Right forelimb (tissue), 1 donor: Measurements from ENCODE around the gene UGT1A5.
"Not testable (repeated sequence)": the region's sequence is repeated elsewhere in the genome, so short reads cannot be mapped to it uniquely, and the experiment has no call there.

ENCODE experiments used
- DNase-seq: peaks from one replicate; pipeline ENCODE4 v3.0.0-alpha.2; 2018

Gene UGT1A5

GRCh38 chr2:233698740-233699139, 14.0 kb upstream of the UGT1A5 start:
- no peak for DNase-seq

DNA sequence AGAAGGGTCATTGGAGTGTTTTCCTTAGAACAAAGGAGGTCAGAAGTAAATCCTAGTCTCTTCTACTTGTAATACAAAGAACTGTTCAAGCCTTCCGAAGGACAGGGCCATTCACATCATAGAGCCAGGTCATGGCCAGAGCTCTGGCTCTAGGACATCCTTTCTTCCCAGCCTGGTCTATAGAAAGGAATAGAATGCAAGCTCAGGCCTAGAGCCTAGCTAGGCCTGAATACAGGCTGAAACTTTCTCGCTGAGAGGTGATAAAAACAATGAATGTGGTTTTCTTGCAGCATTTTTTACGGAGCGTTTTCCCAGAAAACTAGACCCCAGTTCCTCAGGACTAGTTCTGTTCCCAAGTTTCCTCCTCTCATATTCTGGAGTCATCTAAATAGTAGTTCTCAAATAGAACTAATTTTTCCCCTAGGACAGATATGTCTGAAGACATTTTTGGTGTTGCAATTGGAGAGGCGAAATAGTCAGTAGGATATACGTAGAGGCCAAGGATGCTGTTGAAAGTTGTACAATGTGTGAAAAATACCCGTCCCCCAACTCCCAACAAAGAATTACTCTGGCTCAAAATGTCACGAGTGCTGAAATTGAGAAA, 13.2 kb upstream of the UGT1A5 start:
- DNase-seq = no peak

DNA sequence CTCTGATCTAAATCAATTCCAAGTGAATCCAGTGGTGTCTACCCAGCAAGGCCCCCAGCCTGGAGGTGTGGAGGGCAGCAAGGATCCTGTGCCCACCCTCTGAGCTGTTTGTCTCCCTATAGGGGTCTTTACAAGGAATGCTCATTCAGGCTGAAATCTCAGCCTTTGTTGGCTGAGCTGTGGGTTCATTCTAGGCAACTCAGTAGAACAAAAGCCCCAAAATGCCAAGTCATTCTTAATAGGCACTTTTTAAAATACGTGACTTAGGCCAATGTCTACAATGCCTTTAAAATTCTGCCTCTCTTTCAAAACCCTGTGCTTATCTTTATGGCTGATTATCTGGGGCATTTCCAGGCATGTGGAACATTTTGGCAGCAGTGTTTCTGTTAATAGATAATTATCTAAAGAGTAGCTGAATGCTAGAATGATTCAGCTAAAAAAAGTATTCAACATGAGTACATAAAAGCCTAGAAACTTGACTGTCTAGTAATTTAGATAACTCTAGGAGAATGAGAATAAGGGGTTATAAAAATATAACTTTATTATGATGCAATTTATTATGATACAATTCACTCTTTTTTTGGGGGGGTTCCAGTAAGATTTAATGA, 12.6 kb upstream of the UGT1A5 start:
- no peak for DNase-seq

DNA sequence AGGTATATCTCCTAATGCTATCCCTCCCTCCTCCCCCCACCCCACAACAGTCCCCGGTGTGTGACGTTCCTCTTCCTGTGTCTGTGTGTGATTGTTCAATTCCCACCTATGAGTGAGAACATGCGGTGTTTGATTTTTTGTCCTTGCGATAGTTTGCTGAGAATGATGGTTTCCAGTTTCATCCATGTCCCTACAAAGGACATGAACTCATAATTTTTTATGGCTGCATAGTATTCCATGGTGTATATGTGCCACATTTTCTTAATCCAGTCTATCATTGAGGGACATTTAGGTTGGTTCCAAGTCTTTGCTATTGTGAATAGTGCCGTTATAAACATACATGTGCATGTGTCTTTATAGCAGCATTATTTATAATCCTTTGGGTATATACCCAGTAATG, 11.9 kb upstream of the UGT1A5 start:
- not testable (repeated sequence) for DNase-seq

- no peak for DNase-seq
Observed at GRCh38 chr2:233702238-233702637, 10.5 kb upstream of the UGT1A5 start.

DNA sequence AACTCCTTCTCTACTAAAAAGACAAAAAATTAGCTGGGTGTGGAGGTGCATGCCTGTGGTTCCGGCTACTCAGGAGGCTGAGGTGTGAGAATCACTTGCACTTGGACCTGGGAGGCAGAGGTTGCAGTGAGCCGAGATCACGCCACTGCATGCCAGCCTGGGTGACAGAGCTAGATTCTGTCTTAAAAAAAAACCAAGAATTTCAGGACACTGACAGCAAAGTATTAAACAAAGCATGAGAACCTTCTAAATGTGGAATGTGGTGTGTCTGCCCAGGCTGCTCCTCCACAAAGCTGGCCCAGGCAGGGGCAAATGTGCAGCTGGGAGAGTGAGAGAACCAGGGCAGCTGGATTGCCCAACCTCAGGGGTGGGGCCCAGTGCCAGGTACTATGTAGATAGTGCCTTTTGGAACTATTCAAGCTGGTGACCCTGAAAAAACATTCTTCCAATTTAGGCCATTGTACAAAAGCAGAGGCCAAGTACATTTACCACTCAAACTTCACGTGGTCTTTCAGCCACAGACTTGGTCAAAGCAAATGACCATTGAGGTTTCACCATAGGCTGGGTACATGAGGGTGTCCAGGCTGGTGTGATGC, 6.7 kb upstream of the UGT1A5 start:
- no peak for DNase-seq

DNA sequence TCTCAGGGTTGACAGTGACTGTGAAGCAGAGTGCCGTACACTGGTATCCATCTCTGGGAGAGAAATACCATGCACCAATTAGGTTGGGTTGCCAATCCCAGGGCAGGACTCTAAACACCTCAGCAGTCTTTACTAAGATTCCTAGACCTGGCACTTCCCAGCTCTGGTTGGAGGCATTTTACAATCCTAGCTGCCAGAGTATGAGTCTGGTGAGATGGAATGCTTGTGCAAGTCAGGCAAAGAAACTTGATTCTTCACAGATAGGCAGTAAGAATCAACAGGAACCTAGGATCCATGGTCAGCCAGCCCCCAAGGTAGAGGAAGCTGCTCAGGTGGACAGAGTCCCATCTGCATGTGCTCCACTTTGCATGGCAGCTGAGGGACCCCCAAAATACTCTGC, 6.0 kb upstream of the UGT1A5 start:
- no peak for DNase-seq

GRCh38 chr2:233707940-233708644, 4.6 kb upstream of the UGT1A5 start:
- DNase-seq = no peak

- no peak for DNase-seq
Observed at GRCh38 chr2:233708942-233709341, 3.8 kb upstream of the UGT1A5 start.

DNA sequence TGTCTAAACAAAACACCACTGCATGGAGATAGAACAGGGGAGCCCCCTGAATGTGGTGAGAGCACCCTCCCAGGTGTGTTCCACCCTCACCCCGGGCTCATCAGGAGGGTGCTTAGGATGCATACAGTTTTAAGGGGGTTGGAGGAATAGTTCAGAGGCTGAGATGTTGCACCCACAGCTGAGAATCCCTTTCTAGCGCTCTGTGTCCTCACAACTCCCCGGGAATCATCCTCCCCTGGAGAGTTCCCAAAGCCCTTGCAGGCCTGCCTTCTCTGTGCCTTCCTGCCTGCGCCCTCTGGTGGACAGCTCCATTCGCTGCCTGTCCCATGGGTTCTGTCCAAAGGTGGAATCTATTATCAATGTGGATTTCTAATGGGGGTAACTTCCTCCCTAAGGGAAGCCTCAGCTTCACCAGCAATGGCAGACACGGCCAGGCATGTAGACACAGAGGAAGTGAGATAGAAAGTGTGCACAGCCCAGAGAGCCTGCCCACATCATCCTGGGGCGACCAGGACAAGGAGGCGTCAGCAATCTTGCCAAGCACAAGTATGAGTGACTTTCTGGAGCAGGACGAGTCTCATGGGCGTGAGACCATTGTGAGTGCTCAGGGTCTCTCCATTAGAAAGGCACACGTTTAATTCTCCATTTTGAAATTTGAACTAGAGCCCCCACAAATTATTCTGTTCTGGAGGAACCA, 1.2 kb upstream of the UGT1A5 start:
- DNase-seq = peak; percentile 74

GRCh38 chr2:233713262-233713615, 532 bp downstream of the UGT1A5 start:
- no peak for DNase-seq

- no peak for DNase-seq
Observed at GRCh38 chr2:233714121-233714520, 1.4 kb downstream of the UGT1A5 start.

GRCh38 chr2:233718552-233718951, 5.8 kb downstream of the UGT1A5 start, which contains the start of gene UGT1A4:
Gene UGT1A4 (plus strand): TSS chr2:233718736. CDS start chr2:233718821, 85 bp downstream.
- DNase-seq = no peak

DNA sequence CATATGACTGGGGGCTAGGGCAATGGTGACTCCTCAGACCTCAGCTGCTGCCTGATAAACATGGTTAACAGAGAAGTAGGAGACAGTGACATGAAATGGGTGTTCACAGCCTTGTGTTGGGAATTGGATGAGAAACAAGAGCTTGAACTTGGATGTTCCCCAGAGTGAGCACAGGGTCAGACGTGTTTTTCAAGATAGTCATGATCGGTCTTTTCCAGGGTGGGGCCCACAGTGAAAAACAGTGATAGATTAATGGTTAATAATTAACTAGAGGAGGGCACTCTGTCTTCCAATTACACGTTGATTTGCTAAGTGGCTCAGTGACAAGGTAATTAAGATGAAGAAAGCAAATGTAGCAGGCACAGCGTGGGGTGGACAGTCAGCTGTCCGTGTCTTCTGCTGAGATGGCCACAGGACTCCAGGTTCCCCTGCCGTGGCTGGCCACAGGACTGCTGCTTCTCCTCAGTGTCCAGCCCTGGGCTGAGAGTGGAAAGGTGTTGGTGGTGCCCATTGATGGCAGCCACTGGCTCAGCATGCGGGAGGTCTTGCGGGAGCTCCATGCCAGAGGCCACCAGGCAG, 16.1 kb downstream of the UGT1A5 start, which contains the start of gene UGT1A3:
Gene UGT1A3, plus strand, starts transcription at position 320 of the 579 bp plus-strand sequence. Its CDS starts 85 bp downstream, at position 405.
- no peak for DNase-seq

- not testable (repeated sequence) for DNase-seq
Observed at GRCh38 chr2:233736868-233737653, 24.4 kb downstream of the UGT1A5 start.

- no peak for DNase-seq
Observed at GRCh38 chr2:233740870-233741269, 28.2 kb downstream of the UGT1A5 start.

DNA sequence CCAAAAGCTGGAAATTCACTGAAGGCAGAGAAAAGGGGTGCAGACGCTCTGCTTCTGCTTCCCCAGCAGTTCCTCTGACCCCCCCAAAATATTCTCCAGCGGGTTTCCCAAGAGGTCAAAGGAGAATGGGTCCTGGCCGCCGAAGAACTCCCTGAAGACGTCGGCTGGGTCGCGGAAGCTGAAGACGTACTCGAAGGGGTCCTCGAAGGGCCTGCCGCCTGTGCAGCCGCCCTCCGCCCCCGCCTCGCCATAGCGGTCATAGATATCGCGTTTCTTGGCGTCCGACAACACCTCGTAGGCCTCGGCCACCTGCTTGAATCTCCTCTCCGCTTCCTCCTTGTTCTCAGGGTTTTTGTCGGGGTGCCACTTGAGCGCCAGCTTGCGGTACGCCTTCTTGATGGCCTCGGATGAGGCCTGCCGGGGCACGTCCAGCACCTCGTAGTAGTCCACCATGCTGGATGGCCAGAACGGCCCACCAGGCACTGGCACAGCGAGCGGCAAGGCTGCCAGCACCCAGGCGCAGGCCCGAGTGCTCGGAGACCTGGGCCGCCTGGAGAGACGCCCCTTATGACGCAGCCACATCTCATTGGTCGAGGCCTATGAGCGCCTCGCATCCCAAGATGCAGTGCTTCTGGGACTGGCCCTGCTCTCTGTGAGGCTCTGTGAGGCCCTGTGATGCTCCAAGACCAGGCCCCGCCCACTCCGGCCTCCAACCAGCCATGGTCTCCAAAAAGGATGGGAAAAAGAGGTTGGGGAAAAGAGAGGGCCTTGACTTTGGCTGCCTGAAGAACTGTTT, 31.0 kb downstream of the UGT1A5 start:
- no peak for DNase-seq

DNA sequence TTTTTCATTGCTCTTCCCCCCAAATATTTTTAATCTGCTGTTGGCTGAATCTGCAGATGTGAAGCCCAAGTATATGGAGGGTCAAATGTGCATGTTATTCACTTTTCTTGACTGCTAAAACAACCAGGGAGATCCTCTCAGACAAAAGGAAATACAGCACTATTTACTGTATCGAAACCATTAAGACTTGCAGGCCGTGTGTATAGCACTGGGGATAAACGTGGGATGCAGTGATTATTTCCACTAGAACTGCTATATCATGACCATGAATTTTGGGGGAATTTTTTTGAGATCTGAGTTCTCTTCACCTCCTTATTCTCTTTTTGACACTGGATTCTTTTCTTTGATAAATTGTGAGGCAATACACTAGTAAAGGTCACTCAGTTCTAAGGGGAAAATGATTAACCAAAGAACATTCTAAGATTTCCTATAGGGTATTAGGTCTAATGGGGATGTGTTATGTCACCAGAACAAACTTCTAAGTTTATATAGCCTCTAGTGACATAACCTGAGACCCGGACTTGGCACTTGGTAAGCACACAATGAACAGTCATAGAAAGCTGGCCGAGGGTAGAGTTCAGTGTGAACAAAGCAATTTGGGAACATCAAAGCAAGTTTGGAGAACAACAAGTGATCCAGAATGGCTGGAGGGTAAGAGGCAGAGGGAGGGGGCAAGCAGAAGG, 32.5 kb downstream of the UGT1A5 start:
- no peak for DNase-seq

DNA sequence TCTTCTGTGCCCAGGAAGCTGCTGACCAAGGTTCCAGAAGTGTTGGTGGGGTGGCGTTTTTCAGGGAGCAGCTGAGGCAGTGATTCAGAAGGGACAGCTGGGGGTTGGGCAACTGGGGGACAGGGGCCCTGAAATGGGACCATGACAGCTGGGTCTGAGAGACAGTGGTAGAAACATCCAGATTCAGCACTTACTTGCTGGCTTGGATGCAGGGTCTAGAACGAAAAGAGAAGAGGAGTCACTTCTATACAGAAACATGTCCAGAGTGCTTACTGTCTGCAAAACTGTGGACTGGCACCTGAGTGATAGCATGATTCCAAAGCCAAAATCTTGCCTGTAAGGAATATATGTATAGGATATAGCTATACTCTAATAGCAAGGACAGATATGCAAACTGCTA, 33.1 kb downstream of the UGT1A5 start:
- not testable (repeated sequence) for DNase-seq
